ENCODE data around the gene PHACTR3. TPM values are rescaled to one million over a fixed set of nuclear protein-coding genes. Genes with fewer than 3 reads are reported as not detected.
"Not testable (repeated sequence)": the region's sequence is repeated elsewhere in the genome, so short reads cannot be mapped to it uniquely, and the experiment has no call there.

Gene PHACTR3
- total RNA-seq, 2 donors from 2014 or later = 0.13 TPM; not detected in 1

- H3K4me3 Mint-ChIP-seq = no peak overlapping the region
- Histone ChIP-seq H3K4me1 (ENCODE audit: control insufficient read depth, insufficient read depth, low read length) (no peaks in the 10 kb centered on the region), H3K36me3 (ENCODE audit: control insufficient read depth, insufficient read depth, low read length) (no peaks in the 10 kb centered on the region), H3K4me3 (ENCODE audit: low read length) (no peak overlapping the region), H3K9me3 (ENCODE audit: control insufficient read depth, low read length) (no peaks in the 10 kb centered on the region), H3K27me3 (ENCODE audit: control insufficient read depth, insufficient read depth, low read length, poor library complexity, severe bottlenecking) (peaks cover 3% of the 10 kb centered on the region), H3K9ac (ENCODE audit: extremely low read depth, low read length, poor library complexity, severe bottlenecking) (no peak overlapping the region), H3K27ac (ENCODE audit: low read depth, low read length) (no peak overlapping the region)
- peaks cover 6% of the 10 kb centered on the region for H3K27me3 Mint-ChIP-seq (ENCODE audit: insufficient read depth)
- no peak overlapping the region for H3K27ac Mint-ChIP-seq
- DNase-seq = no peak
- no peaks in the 10 kb centered on the region for H3K9me3 Mint-ChIP-seq
- H3K36me3 Mint-ChIP-seq (ENCODE audit: low read depth) = no peaks in the 10 kb centered on the region
- WGBS, 2 experiments (ENCODE audit: insufficient coverage in 1 of 2, insufficient read length in 1 of 2) = 80% methylated on average over 1 of the region's 1 CpG; no CpG with 5 or more reads in 1 of the 2 experiments
- TF ChIP-seq CTCF (conservative IDR thresholded peaks at IDR 0.05) = no peak
- no peaks in the 10 kb centered on the region for H3K4me1 Mint-ChIP-seq
These were observed 283.7 kb downstream of the PHACTR3 start for GRCh38 chr20:59888050-59888449.

GRCh38 chr20:59890035-59890434 lies 285.7 kb downstream of the PHACTR3 start:
- not testable (repeated sequence) for H3K9me3 Mint-ChIP-seq; DNase-seq; H3K9ac ChIP-seq (ENCODE audit: extremely low read depth, low read length, poor library complexity, severe bottlenecking); H3K4me3 Mint-ChIP-seq; H3K36me3 Mint-ChIP-seq (ENCODE audit: low read depth); H3K27me3 ChIP-seq (ENCODE audit: control insufficient read depth, insufficient read depth, low read length, poor library complexity, severe bottlenecking); H3K4me1 Mint-ChIP-seq; H3K9me3 ChIP-seq (ENCODE audit: control insufficient read depth, low read length); H3K36me3 ChIP-seq (ENCODE audit: control insufficient read depth, insufficient read depth, low read length); H3K27me3 Mint-ChIP-seq (ENCODE audit: insufficient read depth); H3K4me3 ChIP-seq (ENCODE audit: low read length); H3K4me1 ChIP-seq (ENCODE audit: control insufficient read depth, insufficient read depth, low read length); H3K27ac Mint-ChIP-seq; H3K27ac ChIP-seq (ENCODE audit: low read depth, low read length)
- 40 to 90% methylated on average over 1 to 2 of the region's 2 CpGs for WGBS, 2 experiments (ENCODE audit: insufficient coverage in 1 of 2, insufficient read length in 1 of 2)

GRCh38 chr20:59891581-59891980 lies 287.2 kb downstream of the PHACTR3 start:
- no peak overlapping the region for H3K9ac ChIP-seq (ENCODE audit: extremely low read depth, low read length, poor library complexity, severe bottlenecking)
- H3K27me3 Mint-ChIP-seq (ENCODE audit: insufficient read depth) = peaks cover 6% of the 10 kb centered on the region
- H3K9me3 Mint-ChIP-seq = no peaks in the 10 kb centered on the region
- no peak overlapping the region for H3K27ac ChIP-seq (ENCODE audit: low read depth, low read length)
- no peak overlapping the region for H3K4me3 ChIP-seq (ENCODE audit: low read length)
- DNase-seq = no peak
- H3K36me3 ChIP-seq (ENCODE audit: control insufficient read depth, insufficient read depth, low read length) = no peaks in the 10 kb centered on the region
- H3K4me1 Mint-ChIP-seq = peaks cover 4% of the 10 kb centered on the region
- H3K27me3 ChIP-seq (ENCODE audit: control insufficient read depth, insufficient read depth, low read length, poor library complexity, severe bottlenecking) = peaks cover 3% of the 10 kb centered on the region
- WGBS, 2 experiments (ENCODE audit: insufficient coverage in 1 of 2, insufficient read length in 1 of 2) = 67 to 86% methylated on average over 1 of the region's 1 CpG
- no peak for TF ChIP-seq CTCF (conservative IDR thresholded peaks at IDR 0.05)
- H3K9me3 ChIP-seq (ENCODE audit: control insufficient read depth, low read length) = no peaks in the 10 kb centered on the region
- H3K4me1 ChIP-seq (ENCODE audit: control insufficient read depth, insufficient read depth, low read length) = no peaks in the 10 kb centered on the region
- H3K27ac Mint-ChIP-seq = no peak overlapping the region
- H3K36me3 Mint-ChIP-seq (ENCODE audit: low read depth) = no peaks in the 10 kb centered on the region
- H3K4me3 Mint-ChIP-seq = no peak overlapping the region

- Histone ChIP-seq H3K9ac (ENCODE audit: extremely low read depth, low read length, poor library complexity, severe bottlenecking) (no peak overlapping the region), H3K4me3 (ENCODE audit: low read length) (no peak overlapping the region), H3K4me1 (ENCODE audit: control insufficient read depth, insufficient read depth, low read length) (no peaks in the 10 kb centered on the region), H3K27ac (ENCODE audit: low read depth, low read length) (no peak overlapping the region), H3K36me3 (ENCODE audit: control insufficient read depth, insufficient read depth, low read length) (no peaks in the 10 kb centered on the region), H3K27me3 (ENCODE audit: control insufficient read depth, insufficient read depth, low read length, poor library complexity, severe bottlenecking) (no peaks in the 10 kb centered on the region), H3K9me3 (ENCODE audit: control insufficient read depth, low read length) (no peaks in the 10 kb centered on the region)
- TF ChIP-seq CTCF (conservative IDR thresholded peaks at IDR 0.05) = no peak
- H3K4me3 Mint-ChIP-seq = no peak overlapping the region
- no peak overlapping the region for H3K27ac Mint-ChIP-seq
- H3K9me3 Mint-ChIP-seq = no peaks in the 10 kb centered on the region
- H3K4me1 Mint-ChIP-seq = peaks cover 4% of the 10 kb centered on the region
- peaks cover 2% of the 10 kb centered on the region for H3K27me3 Mint-ChIP-seq (ENCODE audit: insufficient read depth)
- H3K36me3 Mint-ChIP-seq (ENCODE audit: low read depth) = no peaks in the 10 kb centered on the region
- no peak for DNase-seq
- WGBS, 2 experiments (ENCODE audit: insufficient coverage in 1 of 2, insufficient read length in 1 of 2) = 100% methylated on average over 1 of the region's 1 CpG; no CpG with 5 or more reads in 1 of the 2 experiments
These were observed 291.6 kb downstream of the PHACTR3 start for GRCh38 chr20:59895908-59896307.
